OCI-M2 (cell line): ENCODE results near the gene TICAM1.

ENCODE experiments used
- DNase-seq: peaks from one replicate; lab custom pipeline; 2025; ENCODE audit not compliant: unreplicated experiment; lab: John Stamatoyannopoulos, UW

TICAM1 gene

DNA sequence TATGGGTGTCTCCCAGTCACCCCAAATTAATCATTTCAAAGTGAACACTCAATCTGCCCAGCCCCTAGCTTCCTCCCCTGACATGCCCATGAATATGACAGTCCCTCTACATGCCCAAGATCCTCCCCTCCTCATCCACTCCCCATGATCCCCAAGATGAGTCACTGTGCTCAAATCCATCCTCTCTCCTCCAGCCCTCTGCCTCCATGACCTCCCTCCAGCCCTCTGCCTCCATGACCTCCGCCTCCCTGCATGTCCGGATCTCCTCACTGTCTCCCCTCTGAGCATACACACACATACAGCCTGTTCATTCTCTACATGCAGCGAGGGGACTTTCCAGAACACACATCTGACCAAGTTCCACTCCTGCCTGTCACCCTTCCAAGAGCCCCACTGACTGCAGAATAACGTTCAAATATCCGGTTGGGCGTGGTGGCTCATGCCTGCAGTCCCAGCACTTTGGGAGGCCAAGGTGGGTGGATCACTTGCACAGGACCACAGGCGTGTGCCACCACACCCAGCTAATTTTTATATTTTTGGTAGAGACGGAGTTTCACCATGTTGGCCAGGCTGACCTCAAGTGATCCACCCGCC is 58.4 kb downstream of the TICAM1 start:
- no peak for DNase-seq

DNA sequence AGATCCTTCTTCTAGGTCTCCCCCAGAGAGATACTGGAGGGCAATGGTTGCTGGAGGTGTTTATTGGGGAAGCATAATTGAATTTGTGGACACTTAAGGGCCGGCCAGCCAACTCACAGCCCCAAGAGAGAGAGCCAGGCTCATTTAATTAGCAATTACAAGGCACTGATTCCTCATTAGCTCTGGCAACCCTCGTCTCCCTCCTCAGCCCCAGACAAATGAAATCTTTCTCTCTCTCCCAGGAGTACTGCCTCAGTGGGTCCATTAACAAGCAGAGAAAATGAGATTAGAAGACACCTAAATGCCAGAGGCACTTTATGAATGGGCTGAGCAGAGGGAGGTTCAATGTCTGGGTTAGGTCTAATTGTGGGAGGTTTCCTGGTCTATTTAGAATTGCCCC is 58.9 kb downstream of the TICAM1 start:
- DNase-seq: no peak

DNA sequence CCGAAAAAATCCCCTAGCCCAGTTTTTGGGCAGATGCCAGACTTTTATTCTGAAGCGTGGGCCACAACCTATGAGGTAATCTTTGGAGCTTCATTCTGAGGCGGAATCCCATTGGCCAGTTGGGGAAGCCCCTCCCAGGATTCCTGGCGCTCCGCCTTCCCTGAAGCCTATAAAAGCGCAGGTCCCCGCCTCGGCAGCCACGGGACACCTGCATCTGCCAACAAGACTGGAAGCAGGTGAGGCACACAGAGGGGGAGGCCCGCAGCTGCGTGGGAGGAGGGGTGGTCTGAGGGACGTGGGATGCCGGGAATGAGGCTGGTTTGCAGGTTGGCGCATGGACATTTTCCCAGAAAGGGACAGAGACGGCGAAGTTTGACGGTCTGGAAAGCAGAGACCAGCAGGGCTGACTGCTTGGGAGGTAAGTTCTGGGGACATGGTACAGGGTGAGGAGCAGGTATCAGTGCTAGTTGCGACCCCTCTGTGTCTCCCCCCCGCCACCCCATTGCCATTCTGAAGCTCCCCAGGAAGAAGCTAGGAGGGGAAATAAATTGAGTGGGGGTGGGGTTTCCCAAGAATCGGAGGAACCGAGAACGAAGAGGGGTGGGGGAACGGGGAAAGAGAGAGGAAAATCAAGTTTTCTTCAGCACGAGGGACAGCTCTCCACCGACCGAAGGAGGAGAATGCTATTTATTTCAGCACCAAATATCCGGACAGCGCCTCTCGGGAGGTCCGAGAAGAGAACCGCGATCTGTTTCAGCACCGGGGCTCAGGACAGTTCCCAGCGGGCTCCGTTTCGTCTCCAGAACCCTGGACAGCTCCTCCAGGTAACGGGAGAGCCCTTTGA is 62.4 kb downstream of the TICAM1 start:
- DNase-seq: peak; percentile 22
